ENCODE data around the gene PLA2G2E.

PLA2G2E gene

GRCh38 chr1:19942657-19943056, 19.2 kb upstream of the PLA2G2E start:
- H2AFZ ChIP-seq: no peak overlapping the region
- H3K27me3 ChIP-seq (ENCODE audit: control insufficient read depth, insufficient read depth, low read length): no peaks in the 10 kb centered on the region
- no peaks in the 10 kb centered on the region for H3K79me2 ChIP-seq
- H3K4me3 ChIP-seq (ENCODE audit: low read depth, low read length): no peak overlapping the region
- no peak overlapping the region for H3K9ac ChIP-seq
- H3K9me3 ChIP-seq (ENCODE audit: control insufficient read depth, low read length): no peaks in the 10 kb centered on the region
- no peak for TF ChIP-seq CTCF (IDR thresholded peaks at IDR 0.05)
- peaks cover 3% of the 10 kb centered on the region for H3K4me1 ChIP-seq
- no peak overlapping the region for H3K4me2 ChIP-seq (ENCODE audit: low read length)
- H3K36me3 ChIP-seq (ENCODE audit: control insufficient read depth, insufficient read depth, low read length): no peaks in the 10 kb centered on the region
- no peak overlapping the region for H3K27ac ChIP-seq

- Histone ChIP-seq H3K4me3 (ENCODE audit: low read depth, low read length) (no peak overlapping the region), H3K36me3 (ENCODE audit: control insufficient read depth, insufficient read depth, low read length) (no peaks in the 10 kb centered on the region), H3K9ac (no peak overlapping the region), H2AFZ (no peak overlapping the region), H3K27me3 (ENCODE audit: control insufficient read depth, insufficient read depth, low read length) (no peaks in the 10 kb centered on the region), H3K4me1 (peaks cover 3% of the 10 kb centered on the region), H3K79me2 (no peaks in the 10 kb centered on the region), H3K9me3 (ENCODE audit: control insufficient read depth, low read length) (no peaks in the 10 kb centered on the region), H3K4me2 (ENCODE audit: low read length) (no peak overlapping the region), H3K27ac (no peak overlapping the region)
- TF ChIP-seq CTCF (IDR thresholded peaks at IDR 0.05): no peak
These were observed 18.7 kb upstream of the PLA2G2E start for GRCh38 chr1:19942088-19942487.

GRCh38 chr1:19941206-19941568, 17.8 kb upstream of the PLA2G2E start:
- Histone ChIP-seq H2AFZ (no peak overlapping the region), H3K9me3 (ENCODE audit: control insufficient read depth, low read length) (no peaks in the 10 kb centered on the region), H3K9ac (no peak overlapping the region), H3K36me3 (ENCODE audit: control insufficient read depth, insufficient read depth, low read length) (no peaks in the 10 kb centered on the region), H3K4me1 (peaks cover 3% of the 10 kb centered on the region), H3K79me2 (no peaks in the 10 kb centered on the region), H3K4me2 (ENCODE audit: low read length) (no peak overlapping the region), H3K4me3 (ENCODE audit: low read depth, low read length) (no peak overlapping the region), H3K27ac (no peak overlapping the region), H3K27me3 (ENCODE audit: control insufficient read depth, insufficient read depth, low read length) (no peaks in the 10 kb centered on the region)
- no peak for TF ChIP-seq CTCF (IDR thresholded peaks at IDR 0.05)

GRCh38 chr1:19940486-19941205, 17.2 kb upstream of the PLA2G2E start:
- Histone ChIP-seq H3K79me2 (no peaks in the 10 kb centered on the region), H3K4me1 (no peaks in the 10 kb centered on the region), H3K27me3 (ENCODE audit: control insufficient read depth, insufficient read depth, low read length) (no peaks in the 10 kb centered on the region), H2AFZ (no peak overlapping the region), H3K9ac (no peak overlapping the region), H3K9me3 (ENCODE audit: control insufficient read depth, low read length) (no peaks in the 10 kb centered on the region), H3K27ac (no peak overlapping the region), H3K4me3 (ENCODE audit: low read depth, low read length) (no peak overlapping the region), H3K4me2 (ENCODE audit: low read length) (no peak overlapping the region), H3K36me3 (ENCODE audit: control insufficient read depth, insufficient read depth, low read length) (no peaks in the 10 kb centered on the region)
- no peak for TF ChIP-seq CTCF (IDR thresholded peaks at IDR 0.05)

- no peaks in the 10 kb centered on the region for H3K9me3 ChIP-seq (ENCODE audit: control insufficient read depth, low read length)
- TF ChIP-seq CTCF (IDR thresholded peaks at IDR 0.05): no peak
- no peak overlapping the region for H2AFZ ChIP-seq
- no peak overlapping the region for H3K27ac ChIP-seq
- no peak overlapping the region for H3K4me2 ChIP-seq (ENCODE audit: low read length)
- no peak overlapping the region for H3K4me3 ChIP-seq (ENCODE audit: low read depth, low read length)
- no peaks in the 10 kb centered on the region for H3K27me3 ChIP-seq (ENCODE audit: control insufficient read depth, insufficient read depth, low read length)
- no peaks in the 10 kb centered on the region for H3K4me1 ChIP-seq
- no peaks in the 10 kb centered on the region for H3K79me2 ChIP-seq
- no peaks in the 10 kb centered on the region for H3K36me3 ChIP-seq (ENCODE audit: control insufficient read depth, insufficient read depth, low read length)
- no peak overlapping the region for H3K9ac ChIP-seq
These were observed 15.1 kb upstream of the PLA2G2E start for GRCh38 chr1:19938472-19938871.

All from parathyroid adenoma (tissue), 2 donors.